Measurements from ENCODE around the gene GBX2.

GBX2 gene

GRCh38 chr2:236122236-236122635 lies 46.0 kb downstream of the GBX2 start:
- TF ChIP-seq, protein P1, sequence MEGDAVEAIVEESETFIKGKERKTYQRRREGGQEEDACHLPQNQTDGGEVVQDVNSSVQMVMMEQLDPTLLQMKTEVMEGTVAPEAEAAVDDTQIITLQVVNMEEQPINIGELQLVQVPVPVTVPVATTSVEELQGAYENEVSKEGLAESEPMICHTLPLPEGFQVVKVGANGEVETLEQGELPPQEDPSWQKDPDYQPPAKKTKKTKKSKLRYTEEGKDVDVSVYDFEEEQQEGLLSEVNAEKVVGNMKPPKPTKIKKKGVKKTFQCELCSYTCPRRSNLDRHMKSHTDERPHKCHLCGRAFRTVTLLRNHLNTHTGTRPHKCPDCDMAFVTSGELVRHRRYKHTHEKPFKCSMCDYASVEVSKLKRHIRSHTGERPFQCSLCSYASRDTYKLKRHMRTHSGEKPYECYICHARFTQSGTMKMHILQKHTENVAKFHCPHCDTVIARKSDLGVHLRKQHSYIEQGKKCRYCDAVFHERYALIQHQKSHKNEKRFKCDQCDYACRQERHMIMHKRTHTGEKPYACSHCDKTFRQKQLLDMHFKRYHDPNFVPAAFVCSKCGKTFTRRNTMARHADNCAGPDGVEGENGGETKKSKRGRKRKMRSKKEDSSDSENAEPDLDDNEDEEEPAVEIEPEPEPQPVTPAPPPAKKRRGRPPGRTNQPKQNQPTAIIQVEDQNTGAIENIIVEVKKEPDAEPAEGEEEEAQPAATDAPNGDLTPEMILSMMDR (IDR thresholded peaks at IDR 0.05), result no peak
- TF ChIP-seq ZFX (IDR thresholded peaks at IDR 0.05; ENCODE audit: borderline replicate concordance), result no peak
- no peak overlapping the region for H3K27ac ChIP-seq

GRCh38 chr2:236121546-236121945 lies 46.6 kb downstream of the GBX2 start:
- no peak for TF ChIP-seq ZFX (IDR thresholded peaks at IDR 0.05; ENCODE audit: borderline replicate concordance)
- TF ChIP-seq, protein P1 (IDR thresholded peaks at IDR 0.05), result no peak
- H3K27ac ChIP-seq, result no peak overlapping the region

- TF ChIP-seq ZFX (IDR thresholded peaks at IDR 0.05; ENCODE audit: borderline replicate concordance), result no peak
- TF ChIP-seq, protein P1 (IDR thresholded peaks at IDR 0.05), result no peak
- H3K27ac ChIP-seq, result no peak overlapping the region
Observed at GRCh38 chr2:236120829-236121228, 47.4 kb downstream of the GBX2 start.

- no peak overlapping the region for H3K27ac ChIP-seq
- TF ChIP-seq, protein P1 (IDR thresholded peaks at IDR 0.05), result no peak
- TF ChIP-seq ZFX (IDR thresholded peaks at IDR 0.05; ENCODE audit: borderline replicate concordance), result no peak
Observed at GRCh38 chr2:236120141-236120601, 48.0 kb downstream of the GBX2 start.

GRCh38 chr2:236119476-236119875 lies 48.7 kb downstream of the GBX2 start:
- H3K27ac ChIP-seq, result no peak overlapping the region
- TF ChIP-seq, protein P1 (IDR thresholded peaks at IDR 0.05), result no peak
- TF ChIP-seq ZFX (IDR thresholded peaks at IDR 0.05; ENCODE audit: borderline replicate concordance), result no peak

GRCh38 chr2:236119003-236119402 lies 49.2 kb downstream of the GBX2 start:
- no peak overlapping the region for H3K27ac ChIP-seq
- TF ChIP-seq ZFX (IDR thresholded peaks at IDR 0.05; ENCODE audit: borderline replicate concordance), result no peak
- TF ChIP-seq, protein P1 (IDR thresholded peaks at IDR 0.05), result no peak

DNA sequence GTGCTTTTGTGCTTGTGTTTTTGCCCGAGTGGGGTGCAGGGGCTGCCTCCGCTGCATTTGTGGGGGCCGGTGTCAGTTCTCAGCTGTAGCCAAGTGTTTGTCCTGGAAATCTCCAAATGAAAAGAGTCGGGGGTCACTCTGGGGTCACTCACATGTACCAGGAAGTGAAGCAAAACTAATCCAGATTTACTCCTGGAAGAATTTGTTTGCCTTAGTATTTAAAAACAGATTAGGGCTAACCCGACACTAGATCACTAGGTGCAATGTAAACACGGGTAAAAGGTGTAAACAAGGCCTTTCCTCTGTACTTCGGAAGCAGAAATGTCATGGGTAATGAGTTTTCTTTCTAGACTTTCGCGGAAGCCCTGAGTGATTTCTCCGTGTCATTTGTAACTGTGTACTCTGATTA lies 50.3 kb downstream of the GBX2 start:
- H3K27ac ChIP-seq, result no peak overlapping the region
- TF ChIP-seq ZFX (IDR thresholded peaks at IDR 0.05; ENCODE audit: borderline replicate concordance), result no peak
- TF ChIP-seq, protein P1 (IDR thresholded peaks at IDR 0.05), result no peak

Data from 22Rv1 (cell line).